ENCODE results near the gene MYLIP. TPM values are rescaled to one million over a fixed set of nuclear protein-coding genes. Genes with fewer than 3 reads are reported as not detected.

Gene MYLIP
- total RNA-seq, 4 donors from 2014 or later, result 22.5 to 43.2 (median 40.7) TPM

DNA sequence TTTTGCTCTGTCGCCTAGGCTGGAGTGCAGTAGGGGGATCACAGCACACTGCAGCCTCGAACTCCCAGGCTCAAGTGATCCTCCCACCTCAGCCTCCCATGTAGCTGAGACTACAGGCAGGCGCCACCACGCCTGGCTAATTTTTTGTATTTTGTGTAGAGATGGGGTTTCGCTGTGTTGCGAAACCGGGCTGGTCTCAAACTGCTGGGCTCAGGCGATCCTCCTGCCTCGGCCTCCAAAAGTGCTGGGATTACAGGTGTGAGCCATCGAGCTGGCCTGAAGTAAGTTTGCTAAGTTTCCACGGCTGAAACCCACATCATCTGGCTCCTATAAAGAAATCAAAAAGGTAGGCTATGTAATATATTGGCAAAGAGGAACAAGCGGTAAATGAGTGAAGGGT lies 1.4 kb upstream of the MYLIP start:
- TF ChIP-seq EP300 (IDR thresholded peaks at IDR 0.05; ENCODE audit: low read depth) (no peak), POLR2A (IDR thresholded peaks at IDR 0.05) (no peak), POLR2AphosphoS5 (IDR thresholded peaks at IDR 0.05) (no peak)
- TF ChIP-seq, protein P1, sequence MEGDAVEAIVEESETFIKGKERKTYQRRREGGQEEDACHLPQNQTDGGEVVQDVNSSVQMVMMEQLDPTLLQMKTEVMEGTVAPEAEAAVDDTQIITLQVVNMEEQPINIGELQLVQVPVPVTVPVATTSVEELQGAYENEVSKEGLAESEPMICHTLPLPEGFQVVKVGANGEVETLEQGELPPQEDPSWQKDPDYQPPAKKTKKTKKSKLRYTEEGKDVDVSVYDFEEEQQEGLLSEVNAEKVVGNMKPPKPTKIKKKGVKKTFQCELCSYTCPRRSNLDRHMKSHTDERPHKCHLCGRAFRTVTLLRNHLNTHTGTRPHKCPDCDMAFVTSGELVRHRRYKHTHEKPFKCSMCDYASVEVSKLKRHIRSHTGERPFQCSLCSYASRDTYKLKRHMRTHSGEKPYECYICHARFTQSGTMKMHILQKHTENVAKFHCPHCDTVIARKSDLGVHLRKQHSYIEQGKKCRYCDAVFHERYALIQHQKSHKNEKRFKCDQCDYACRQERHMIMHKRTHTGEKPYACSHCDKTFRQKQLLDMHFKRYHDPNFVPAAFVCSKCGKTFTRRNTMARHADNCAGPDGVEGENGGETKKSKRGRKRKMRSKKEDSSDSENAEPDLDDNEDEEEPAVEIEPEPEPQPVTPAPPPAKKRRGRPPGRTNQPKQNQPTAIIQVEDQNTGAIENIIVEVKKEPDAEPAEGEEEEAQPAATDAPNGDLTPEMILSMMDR (IDR thresholded peaks at IDR 0.05), result no peak
- Histone ChIP-seq H3K9me3 (no peaks in the 10 kb centered on the region), H3K27ac (no peak overlapping the region), H3K27me3 (no peaks in the 10 kb centered on the region), H3K36me3 (no peaks in the 10 kb centered on the region), H3K4me1 (peaks cover 6 to 14% (median 13%) of the 10 kb centered on the region in 4 donors), H3K4me3 (no peak overlapping the region)
- DNase-seq, result no peak
- intact Hi-C loops (cut with DNase I; ENCODE audit: low total_unique reads), result loop anchor here (10.0 kb wide), 1 partner anchor 73 kb away; no protein-coding TSS in a partner anchor
- in situ Hi-C loops (cut with MboI; ENCODE audit: low pct_ligation_motif_present in 1 of 4, low pct_unique_long_range_greater_than_20kb in 1 of 4, low sequenced_read_pairs in 3 of 4), result no loop called here
- 91 to 95% methylated on average over 4 to 12 of the region's 12 CpGs for WGBS, 2 donors (ENCODE audit: low coverage in 1 of 2)

DNA sequence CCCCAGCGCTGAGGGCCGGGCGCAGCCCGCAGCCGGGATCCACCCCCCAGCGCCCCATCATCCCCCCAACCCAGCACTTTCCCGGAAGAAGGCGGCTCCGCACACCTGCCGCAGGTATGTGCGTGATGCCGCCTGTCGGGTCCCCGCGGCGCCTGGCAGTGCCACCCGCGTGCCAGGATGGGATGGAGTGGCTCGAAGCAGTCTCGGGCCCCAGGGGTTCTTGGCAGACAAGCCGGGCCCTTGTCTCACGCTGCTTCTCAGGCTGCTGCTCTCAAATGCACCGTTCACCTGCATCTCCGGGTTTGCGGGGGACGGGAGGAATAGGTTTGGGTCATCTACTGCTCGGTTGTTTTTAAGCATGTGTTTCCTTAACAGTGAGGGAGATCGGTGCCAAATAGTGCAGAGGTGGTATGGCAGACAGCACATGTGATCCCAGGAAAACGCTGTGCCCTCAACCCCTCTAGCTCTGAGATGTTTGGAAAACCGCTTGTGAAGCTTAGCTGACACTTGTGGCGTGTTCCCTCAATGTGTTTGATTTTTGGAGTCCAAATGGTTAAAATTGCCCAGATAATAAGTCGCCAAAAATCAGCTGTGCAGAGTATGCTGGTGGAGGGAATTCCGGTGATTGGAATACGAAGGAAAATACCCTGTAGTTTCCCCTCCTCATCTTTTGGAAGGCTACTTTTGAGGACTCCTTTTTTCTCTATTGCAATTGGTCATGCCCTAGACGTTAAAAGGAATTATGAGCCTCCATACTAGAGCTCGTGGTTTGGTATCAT lies 926 bp downstream of the MYLIP start:
- DNase-seq, result peak; percentile 41
- peak overlapping the region; percentile 91 to 100 (median 97) for H3K4me3 ChIP-seq
- H3K4me1 ChIP-seq, result peaks cover 20 to 38% (median 37%) of the 10 kb centered on the region in 4 donors
- peaks cover 0 to 6% (median 0%) of the 10 kb centered on the region in 4 donors for H3K36me3 ChIP-seq
- WGBS, 2 donors (ENCODE audit: low coverage in 1 of 2), result 1 to 2% methylated on average over 13 to 34 of the region's 36 CpGs
- peak overlapping the region; percentile 97 to 99 (median 99) for H3K27ac ChIP-seq
- in situ Hi-C loops (cut with MboI; ENCODE audit: low pct_ligation_motif_present in 1 of 4, low pct_unique_long_range_greater_than_20kb in 1 of 4, low sequenced_read_pairs in 3 of 4), result no loop called here
- H3K9me3 ChIP-seq, result no peaks in the 10 kb centered on the region
- H3K27me3 ChIP-seq, result no peaks in the 10 kb centered on the region
- intact Hi-C loops (cut with DNase I; ENCODE audit: low total_unique reads), result loop anchor here (10.0 kb wide), 1 partner anchor 75 kb away; no protein-coding TSS in a partner anchor
- TF ChIP-seq POLR2A (IDR thresholded peaks at IDR 0.05) (no peak), EP300 (IDR thresholded peaks at IDR 0.05; ENCODE audit: low read depth) (no peak), POLR2AphosphoS5 (IDR thresholded peaks at IDR 0.05) (no peak)
- TF ChIP-seq, protein P1 (IDR thresholded peaks at IDR 0.05), result peak in 1 of 5 experiments; percentile 10

DNA sequence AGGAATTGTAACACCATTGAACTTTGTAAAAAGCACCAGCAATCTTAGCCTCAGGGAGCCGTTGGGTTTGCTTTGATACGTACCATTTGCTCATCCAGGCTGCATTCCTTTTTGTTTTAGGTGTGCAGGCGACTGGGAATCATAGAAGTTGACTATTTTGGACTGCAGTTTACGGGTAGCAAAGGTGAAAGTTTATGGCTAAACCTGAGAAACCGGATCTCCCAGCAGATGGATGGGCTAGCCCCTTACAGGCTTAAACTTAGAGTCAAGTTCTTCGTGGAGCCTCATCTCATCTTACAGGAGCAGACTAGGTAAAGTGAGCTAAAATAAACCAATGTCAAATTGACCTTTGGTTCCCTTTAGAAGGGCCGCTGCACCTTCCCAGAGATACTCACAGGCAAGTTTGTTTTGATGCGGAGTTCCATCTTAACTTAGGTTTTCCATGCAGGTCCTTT lies 1.6 kb downstream of the MYLIP start:
- intact Hi-C loops (cut with DNase I; ENCODE audit: low total_unique reads), result no loop called here
- DNase-seq, result peak; percentile 45
- Histone ChIP-seq H3K4me3 (peak overlapping the region; percentile 91 to 100 (median 97)), H3K9me3 (no peaks in the 10 kb centered on the region), H3K4me1 (peaks cover 27 to 44% (median 43%) of the 10 kb centered on the region in 4 donors), H3K36me3 (peaks cover 0 to 6% (median 0%) of the 10 kb centered on the region in 4 donors), H3K27ac (peak overlapping the region; percentile 97 to 99 (median 99)), H3K27me3 (no peaks in the 10 kb centered on the region)
- in situ Hi-C loops (cut with MboI; ENCODE audit: low pct_ligation_motif_present in 1 of 4, low pct_unique_long_range_greater_than_20kb in 1 of 4, low sequenced_read_pairs in 3 of 4), result no loop called here
- 7 to 13% methylated on average over 4 to 8 of the region's 8 CpGs for WGBS, 2 donors (ENCODE audit: low coverage in 1 of 2)
- peak in 1 of 3 donors; percentile 6 for TF ChIP-seq POLR2AphosphoS5 (IDR thresholded peaks at IDR 0.05)
- TF ChIP-seq, protein P1 (IDR thresholded peaks at IDR 0.05), result no peak

DNA sequence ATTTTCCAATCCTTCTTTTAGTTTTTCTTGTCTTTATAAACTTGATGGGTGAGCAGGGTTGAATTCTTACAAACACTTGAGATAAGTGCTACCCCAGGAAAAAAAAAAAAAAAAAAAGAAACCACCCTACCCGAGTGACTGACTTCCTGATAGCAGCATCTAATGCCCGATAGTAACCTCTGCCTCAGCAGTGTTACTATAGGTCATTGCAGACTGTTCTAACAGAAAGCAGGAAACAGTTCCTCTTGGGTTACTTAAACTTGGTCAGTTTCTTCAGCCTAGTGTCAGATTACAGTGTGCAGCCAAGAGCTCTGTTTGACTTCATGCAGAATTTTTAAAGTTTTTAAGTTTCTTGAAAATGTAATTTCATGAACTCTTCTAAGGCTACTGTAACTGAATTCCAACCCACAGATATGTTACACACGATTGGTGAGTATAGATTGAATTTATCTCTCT lies 2.1 kb downstream of the MYLIP start:
- Histone ChIP-seq H3K4me3 (peak overlapping the region in 3 of 4 donors; percentile 91 to 97 (median 97)), H3K27ac (peak overlapping the region; percentile 97 to 99 (median 99)), H3K9me3 (no peaks in the 10 kb centered on the region), H3K36me3 (peaks cover 0 to 6% (median 0%) of the 10 kb centered on the region in 4 donors), H3K27me3 (no peaks in the 10 kb centered on the region), H3K4me1 (peaks cover 32 to 49% (median 47%) of the 10 kb centered on the region in 4 donors)
- WGBS, 2 donors (ENCODE audit: low coverage in 1 of 2), result 0 to 1% methylated on average over 2 to 3 of the region's 3 CpGs
- peak; percentile 73 for DNase-seq
- intact Hi-C loops (cut with DNase I; ENCODE audit: low total_unique reads), result no loop called here
- no peak for TF ChIP-seq EP300 (IDR thresholded peaks at IDR 0.05; ENCODE audit: low read depth)
- peak; percentile 70 for TF ChIP-seq POLR2A (IDR thresholded peaks at IDR 0.05)
- TF ChIP-seq, protein P1 (IDR thresholded peaks at IDR 0.05), result no peak
- TF ChIP-seq POLR2AphosphoS5 (IDR thresholded peaks at IDR 0.05), result peak; percentile 45 to 83 (median 78)
- in situ Hi-C loops (cut with MboI; ENCODE audit: low pct_ligation_motif_present in 1 of 4, low pct_unique_long_range_greater_than_20kb in 1 of 4, low sequenced_read_pairs in 3 of 4), result no loop called here
